KMS-11 (cell line): ENCODE measurements around the gene GPI.

Experiments
- H2AFZ ChIP-seq: fragments of 200-600 bp; sonication (generic); 2 replicates; pipeline ENCODE4 v1.6.1; 2016; ENCODE audit warnings: antibody characterized with exemption, mixed run types, low read depth
- H3K27ac ChIP-seq: fragments of 200-600 bp; sonication (generic); 2 replicates; pipeline ENCODE4 v1.6.1; 2016; ENCODE audit warnings: mild to moderate bottlenecking, mixed run types
- H3K27me3 ChIP-seq: fragments of 200-600 bp; sonication (generic); 2 replicates; pipeline ENCODE4 v1.6.1; 2017; ENCODE audit warnings: mild to moderate bottlenecking, low read depth, mixed run types, moderate library complexity; ENCODE audit not compliant: insufficient read depth
- H3K36me3 ChIP-seq: fragments of 200-600 bp; sonication (generic); 2 replicates; pipeline ENCODE4 v1.6.1; 2017; ENCODE audit warnings: mild to moderate bottlenecking, mixed run types; ENCODE audit not compliant: insufficient read depth
- H3K4me1 ChIP-seq: fragments of 200-600 bp; sonication (generic); 2 replicates; pipeline ENCODE4 v1.6.1; 2016; ENCODE audit warnings: mild to moderate bottlenecking, low read depth, mixed run types; ENCODE audit not compliant: poor library complexity, severe bottlenecking
- H3K4me2 ChIP-seq: fragments of 200-600 bp; sonication (generic); 2 replicates; pipeline ENCODE4 v1.7.0; 2016; ENCODE audit warnings: mild to moderate bottlenecking, mixed run types
- H3K4me3 ChIP-seq: fragments of 200-600 bp; sonication (generic); IDR thresholded peaks from 2 replicates; pipeline ENCODE4 v1.6.1; 2017; ENCODE audit warnings: low read depth, low read length, mixed read lengths; ENCODE audit not compliant: insufficient read depth
- H3K79me2 ChIP-seq: fragments of 200-600 bp; sonication (generic); 2 replicates; pipeline ENCODE4 v1.6.1; 2016; ENCODE audit warnings: low read depth, mixed run types; ENCODE audit not compliant: insufficient read depth
- H3K9ac ChIP-seq: fragments of 200-600 bp; sonication (generic); 2 replicates; pipeline ENCODE4 v1.6.1; 2016; ENCODE audit warnings: mild to moderate bottlenecking, mixed run types
- H4K20me1 ChIP-seq: fragments of 200-600 bp; sonication (generic); 2 replicates; pipeline ENCODE4 v1.6.1; 2016; ENCODE audit warnings: mild to moderate bottlenecking, mixed run types; ENCODE audit not compliant: insufficient read depth
- CTCF ChIP-seq: fragments of 200-600 bp; sonication (generic); conservative IDR thresholded peaks from 2 replicates; pipeline ENCODE4 v1.6.1; 2017; ENCODE audit warnings: low read depth, mild to moderate bottlenecking, antibody characterized with exemption, low read length, moderate library complexity, mixed read lengths

Gene GPI

DNA sequence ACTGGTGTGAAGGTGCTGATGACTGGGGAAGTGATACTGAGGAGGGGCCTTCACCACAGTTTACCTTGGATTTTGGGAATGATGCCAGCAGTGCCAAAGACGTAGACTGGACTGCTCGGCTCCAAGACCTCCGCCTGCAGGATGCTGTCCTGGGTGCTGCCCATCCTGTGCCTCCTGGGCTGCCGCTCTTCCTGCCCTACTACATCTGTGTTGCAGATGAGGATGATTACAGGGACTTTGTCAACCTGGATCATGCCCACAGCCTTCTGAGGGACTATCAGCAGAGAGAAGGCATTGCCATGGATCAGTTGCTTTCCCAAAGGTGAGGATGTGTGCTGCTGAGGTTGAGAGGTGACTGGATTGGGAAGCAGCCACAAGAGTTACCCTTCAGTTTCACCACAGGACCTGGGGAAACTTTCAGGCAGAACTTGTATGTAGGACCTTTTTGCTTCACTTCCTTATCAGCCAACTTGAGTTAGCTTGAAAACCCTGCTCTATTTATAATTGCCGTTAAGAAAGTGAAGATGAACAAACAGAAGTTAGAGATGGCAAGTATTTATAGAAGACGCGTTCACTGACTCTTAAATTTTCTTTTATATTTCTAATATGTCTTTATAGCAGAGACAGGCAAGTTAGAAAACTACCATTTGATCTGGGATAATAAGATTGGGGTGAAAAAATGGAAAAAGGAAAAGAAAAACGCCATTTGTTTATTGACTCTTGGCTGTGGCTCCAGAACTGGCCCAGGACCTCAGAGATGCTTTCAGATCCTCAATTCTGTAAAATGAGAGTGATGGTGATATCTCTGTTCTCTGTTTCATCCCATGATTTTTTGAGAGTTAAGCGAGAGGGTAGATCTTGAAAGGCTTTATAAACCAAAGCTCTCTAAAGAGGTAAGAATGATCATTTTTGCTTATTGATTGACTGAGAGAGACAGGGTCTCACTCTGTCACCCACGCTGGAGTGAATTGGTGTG lies 44.5 kb downstream of the GPI start:
- TF ChIP-seq CTCF = no peak
- H2AFZ ChIP-seq = no peak overlapping the region
- H3K4me3 ChIP-seq = no peak overlapping the region
- H3K27ac ChIP-seq = no peak overlapping the region
- H3K4me2 ChIP-seq = no peak overlapping the region
- H4K20me1 ChIP-seq = peaks cover 7% of the 10 kb centered on the region
- peaks cover 28% of the 10 kb centered on the region for H3K4me1 ChIP-seq
- H3K36me3 ChIP-seq = peaks cover 9% of the 10 kb centered on the region; the same call in 1 of the 2 replicates
- peaks cover 49% of the 10 kb centered on the region; the same call in 1 of the 2 replicates for H3K79me2 ChIP-seq
- no peaks in the 10 kb centered on the region for H3K27me3 ChIP-seq
- no peak overlapping the region for H3K9ac ChIP-seq

GRCh38 chr19:34411216-34411615 lies 46.2 kb downstream of the GPI start:
- Histone ChIP-seq H3K79me2 (peaks cover 32% of the 10 kb centered on the region; the same call in 1 of the 2 replicates), H3K36me3 (peaks cover 21% of the 10 kb centered on the region; the same call in 1 of the 2 replicates), H3K4me1 (peaks cover 15% of the 10 kb centered on the region), H2AFZ (no peak overlapping the region), H3K4me3 (no peak overlapping the region), H4K20me1 (peaks cover 7% of the 10 kb centered on the region), H3K27ac (no peak overlapping the region), H3K4me2 (no peak overlapping the region), H3K27me3 (no peaks in the 10 kb centered on the region), H3K9ac (no peak overlapping the region)
- TF ChIP-seq CTCF = no peak

DNA sequence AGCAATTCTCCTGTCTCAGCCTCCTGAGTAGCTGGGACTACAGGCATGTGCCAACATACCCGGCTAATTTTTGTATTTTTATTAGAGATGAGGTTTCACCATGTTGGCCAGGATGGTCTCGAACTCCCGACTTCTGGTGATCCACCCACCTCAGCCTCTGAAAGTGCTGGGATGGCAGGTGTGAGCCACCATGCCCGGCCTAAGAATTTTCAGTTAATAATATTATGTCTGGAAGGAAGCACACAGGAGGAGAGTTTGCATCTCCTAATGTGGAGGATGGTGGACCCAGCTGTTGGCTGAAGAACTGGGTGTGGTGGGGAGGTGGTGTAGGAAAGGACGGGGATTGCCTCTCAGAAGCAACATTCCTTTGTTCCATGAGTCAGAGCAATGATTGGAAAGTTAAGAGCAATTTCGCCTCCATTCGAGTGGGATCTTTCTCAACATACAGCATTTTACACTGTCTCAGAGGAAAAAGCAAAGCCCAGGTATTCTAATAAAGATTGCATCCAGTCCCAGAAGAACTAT lies 51.1 kb downstream of the GPI start:
- Histone ChIP-seq H3K4me3 (no peak overlapping the region), H4K20me1 (no peaks in the 10 kb centered on the region), H2AFZ (no peak overlapping the region), H3K4me1 (no peaks in the 10 kb centered on the region), H3K27me3 (no peaks in the 10 kb centered on the region), H3K4me2 (no peak overlapping the region), H3K36me3 (peaks cover 16% of the 10 kb centered on the region; the same call in 1 of the 2 replicates), H3K9ac (no peak overlapping the region), H3K79me2 (no peaks in the 10 kb centered on the region; the same call in 1 of the 2 replicates), H3K27ac (no peak overlapping the region)
- no peak for TF ChIP-seq CTCF

GRCh38 chr19:34418300-34418699 lies 53.3 kb downstream of the GPI start:
- H3K27ac ChIP-seq = no peak overlapping the region
- TF ChIP-seq CTCF = no peak
- peaks cover 12% of the 10 kb centered on the region; the same call in 1 of the 2 replicates for H3K36me3 ChIP-seq
- no peaks in the 10 kb centered on the region for H3K4me1 ChIP-seq
- no peak overlapping the region for H3K4me2 ChIP-seq
- no peaks in the 10 kb centered on the region for H4K20me1 ChIP-seq
- H3K4me3 ChIP-seq = no peak overlapping the region
- no peak overlapping the region for H3K9ac ChIP-seq
- no peaks in the 10 kb centered on the region for H3K79me2 ChIP-seq
- no peaks in the 10 kb centered on the region for H3K27me3 ChIP-seq
- no peak overlapping the region for H2AFZ ChIP-seq
